Liver (tissue), 9 donors: ENCODE measurements around the gene KRTAP3-3. TPM values are rescaled to one million over a fixed set of nuclear protein-coding genes. Genes with fewer than 3 reads are reported as not detected.

ENCODE experiments used
- DNase-seq: peaks from one replicate; pipeline ENCODE4 v3.0.0-alpha.2; 2017; ENCODE audit warnings: low spot score
- H3K27ac ChIP-seq, 2 donors: one replicate each; pipeline ENCODE4 v1.7.0; 2013; ENCODE audit warnings: inconsistent platforms in 2 of 2, low read length in 2 of 2, control low read depth in 1 of 2, low read depth in 1 of 2, mild to moderate bottlenecking in 1 of 2
- H3K27me3 ChIP-seq, 4 donors: one replicate each; pipeline versions ENCODE4 v1.6.1 to v1.7.0; 2013; ENCODE audit warnings: low read length in 3 of 4, inconsistent platforms in 1 of 4, mild to moderate bottlenecking in 1 of 4, moderate library complexity in 1 of 4; ENCODE audit not compliant: control insufficient read depth in 4 of 4, insufficient read depth in 4 of 4
- H3K36me3 ChIP-seq, 4 donors: one replicate each; pipeline versions ENCODE4 v1.6.1 to v1.7.0; 2013; ENCODE audit warnings: low read length in 3 of 4, mild to moderate bottlenecking in 3 of 4, low read depth in 1 of 4, moderate library complexity in 1 of 4; ENCODE audit not compliant: control insufficient read depth in 4 of 4, insufficient read depth in 3 of 4
- H3K4me1 ChIP-seq, 4 donors: one replicate each; pipeline versions ENCODE4 v1.6.1 to v1.7.0; 2013; ENCODE audit warnings: low read length in 3 of 4, mild to moderate bottlenecking in 3 of 4, moderate library complexity in 1 of 4; ENCODE audit not compliant: control insufficient read depth in 4 of 4, insufficient read depth in 4 of 4
- H3K4me3 ChIP-seq, 3 donors: one replicate each; pipeline versions ENCODE4 v1.6.1 to v1.7.0; 2013; ENCODE audit warnings: low read length in 3 of 3, control low read depth in 1 of 3, low read depth in 1 of 3, mild to moderate bottlenecking in 1 of 3
- H3K9ac ChIP-seq, 2 donors: one replicate each; pipeline ENCODE4 v1.7.0; 2013; ENCODE audit warnings: low read length in 2 of 2, mild to moderate bottlenecking in 2 of 2, moderate library complexity in 2 of 2, control low read depth in 1 of 2, low read depth in 1 of 2
- H3K9me3 ChIP-seq, 4 donors: one replicate each; pipeline versions ENCODE4 v1.6.1 to v1.7.0; 2013; ENCODE audit warnings: low read length in 3 of 4; ENCODE audit not compliant: control insufficient read depth in 4 of 4
- ATF3 ChIP-seq: IDR thresholded peaks from 2 replicates; pipeline ENCODE4 v1.6.1; 2016; ENCODE audit warnings: antibody characterized with exemption
- CTCF ChIP-seq: fragments of 150-350 bp; IDR thresholded peaks from 2 replicates; pipeline ENCODE4 v1.5.1; 2017; ENCODE audit warnings: improper control_type of control experiment, low read depth, low read length; ENCODE audit not compliant: missing input control
- EGR1 ChIP-seq, 2 donors: IDR thresholded peaks; 2 replicates each; pipeline ENCODE4 v1.6.1; 2016 to 2018; ENCODE audit warnings: antibody characterized with exemption in 2 of 2, low read depth in 2 of 2
- FOXA1 ChIP-seq: IDR thresholded peaks from 2 replicates; pipeline ENCODE4 v1.6.1; 2016; ENCODE audit warnings: antibody characterized with exemption
- FOXA2 ChIP-seq: IDR thresholded peaks from 2 replicates; pipeline ENCODE4 v1.6.1; 2016; ENCODE audit warnings: antibody characterized with exemption
- GABPA ChIP-seq, 2 donors: IDR thresholded peaks in 1 of 2; conservative IDR thresholded peaks in 1 of 2; 2 replicates each; pipeline ENCODE4 v1.6.1; 2016; ENCODE audit warnings: antibody characterized with exemption in 2 of 2, mild to moderate bottlenecking in 1 of 2, moderate library complexity in 1 of 2
- HNF4A ChIP-seq, 2 donors: conservative IDR thresholded peaks; 2 replicates each; pipeline ENCODE4 v1.6.1; 2016; ENCODE audit warnings: antibody characterized with exemption in 2 of 2, mild to moderate bottlenecking in 2 of 2
- HNF4G ChIP-seq: IDR thresholded peaks from 2 replicates; pipeline ENCODE4 v1.6.1; 2016; ENCODE audit warnings: antibody characterized with exemption
- MAX ChIP-seq: IDR thresholded peaks from 2 replicates; pipeline ENCODE4 v1.6.1; 2016; ENCODE audit warnings: antibody characterized with exemption
- NR2F2 ChIP-seq: IDR thresholded peaks from 2 replicates; pipeline ENCODE4 v1.6.1; 2016; ENCODE audit warnings: antibody characterized with exemption
- RAD21 ChIP-seq, 2 donors: IDR thresholded peaks; 2 replicates each; pipeline ENCODE4 v1.6.1; 2016; ENCODE audit warnings: antibody characterized with exemption in 2 of 2, mild to moderate bottlenecking in 2 of 2
- REST ChIP-seq: IDR thresholded peaks from 2 replicates; pipeline ENCODE4 v1.6.1; 2016; ENCODE audit warnings: antibody characterized with exemption, mild to moderate bottlenecking
- RXRA ChIP-seq, 2 donors: IDR thresholded peaks; 2 replicates each; pipeline ENCODE4 v1.6.1; 2017 to 2018; ENCODE audit warnings: antibody characterized with exemption in 2 of 2, mild to moderate bottlenecking in 1 of 2
- SP1 ChIP-seq: IDR thresholded peaks from 2 replicates; pipeline ENCODE4 v1.6.1; 2018; ENCODE audit warnings: antibody characterized with exemption, mild to moderate bottlenecking
- TAF1 ChIP-seq: conservative IDR thresholded peaks from 2 replicates; pipeline ENCODE4 v1.6.1; 2016; ENCODE audit warnings: antibody characterized with exemption, mild to moderate bottlenecking
- YY1 ChIP-seq: IDR thresholded peaks from 2 replicates; pipeline ENCODE4 v1.6.1; 2016; ENCODE audit warnings: antibody characterized with exemption, mild to moderate bottlenecking
- ZBTB33 ChIP-seq: IDR thresholded peaks from 2 replicates; pipeline ENCODE4 v1.6.1; 2016; ENCODE audit warnings: antibody characterized with exemption
- WGBS: extraction: QIAGEN DNeasy Blood & Tissue Kit; methylation state at CpG from one replicate; pipeline ENCODE4 v1.1.7; 2013; 5-methylcytosine and 5-hydroxymethylcytosine counted together
- polyA plus RNA-seq, 2 donors: library from polyadenylated mRNA; stranded (reverse) in 1 of 2; unstranded in 1 of 2; fragments of 200-250 nt in 1 of 2; fragments of >200 nt in 1 of 2; fragmentation: Nextera tagmentation in 1 of 2; extraction: Ambion mirVana in 1 of 2; gene quantifications; one replicate each; pipeline versions ENCODE4 v1.2.1 to v1.2.3, GENCODE V29; 2013 to 2015
- total RNA-seq, 2 donors: library from RNA; depleted of rRNA; stranded (reverse); fragments of >200 nt; gene quantifications; one replicate each; pipeline ENCODE4 v1.2.3, GENCODE V29; 2014
- donor health status: healthy.
- donor health status: healthy.
- donor health status: healthy.
- donor health status: healthy.
- donor health status: healthy.

KRTAP3-3 gene
- total and polyA plus RNA-seq, 4 donors: not detected

GRCh38 chr17:40963838-40964237 lies 30.1 kb downstream of the KRTAP3-3 start:
- WGBS: 33% methylated on average over 1 of the region's 1 CpG
- no peaks in the 10 kb centered on the region for H3K36me3 ChIP-seq
- no peaks in the 10 kb centered on the region for H3K9me3 ChIP-seq
- H3K4me3 ChIP-seq: no peak overlapping the region
- TF ChIP-seq HNF4G (no peak), CTCF (peak; percentile 47), YY1 (no peak), RAD21 (IDR thresholded peaks at IDR 0.05) (peak; percentile 32 to 51)
- no peaks in the 10 kb centered on the region for H3K27me3 ChIP-seq
- no peak for DNase-seq
- H3K9ac ChIP-seq: no peak overlapping the region
- no peaks in the 10 kb centered on the region for H3K4me1 ChIP-seq
- H3K27ac ChIP-seq: no peak overlapping the region

GRCh38 chr17:40962059-40962561 lies 31.9 kb downstream of the KRTAP3-3 start:
- Histone ChIP-seq H3K9ac (no peak overlapping the region), H3K27me3 (no peaks in the 10 kb centered on the region), H3K9me3 (no peaks in the 10 kb centered on the region), H3K4me1 (no peaks in the 10 kb centered on the region), H3K4me3 (no peak overlapping the region), H3K36me3 (no peaks in the 10 kb centered on the region), H3K27ac (no peak overlapping the region)
- no peak for TF ChIP-seq ATF3
- TF ChIP-seq RXRA (IDR thresholded peaks at IDR 0.05): no peak
- TF ChIP-seq NR2F2: no peak
- no peak for TF ChIP-seq HNF4G
- no peak for TF ChIP-seq RAD21 (IDR thresholded peaks at IDR 0.05)
- TF ChIP-seq GABPA (IDR thresholded peaks at IDR 0.05 in 1 of 2, conservative IDR thresholded peaks at IDR 0.05 in 1 of 2): no peak
- DNase-seq: no peak
- 88% methylated on average over 4 of the region's 4 CpGs for WGBS

- no peaks in the 10 kb centered on the region for H3K27me3 ChIP-seq
- H3K27ac ChIP-seq: no peak overlapping the region
- no peaks in the 10 kb centered on the region for H3K9me3 ChIP-seq
- 75% methylated on average over 1 of the region's 1 CpG for WGBS
- no peak overlapping the region for H3K9ac ChIP-seq
- no peak overlapping the region for H3K4me3 ChIP-seq
- H3K36me3 ChIP-seq: no peaks in the 10 kb centered on the region
- no peaks in the 10 kb centered on the region for H3K4me1 ChIP-seq
- DNase-seq: no peak
- no peak for TF ChIP-seq EGR1 (IDR thresholded peaks at IDR 0.05; ENCODE audit: low read depth in 2 of 2)
- TF ChIP-seq ZBTB33: no peak
- no peak for TF ChIP-seq NR2F2
- TF ChIP-seq FOXA1: no peak
- no peak for TF ChIP-seq FOXA2
- no peak for TF ChIP-seq MAX
- TF ChIP-seq REST: no peak
- TF ChIP-seq SP1: no peak
- TF ChIP-seq CTCF: no peak
- no peak for TF ChIP-seq HNF4A (conservative IDR thresholded peaks at IDR 0.05)
- no peak for TF ChIP-seq RAD21 (IDR thresholded peaks at IDR 0.05)
- TF ChIP-seq ATF3: no peak
- no peak for TF ChIP-seq TAF1
- no peak for TF ChIP-seq YY1
- no peak for TF ChIP-seq GABPA (IDR thresholded peaks at IDR 0.05 in 1 of 2, conservative IDR thresholded peaks at IDR 0.05 in 1 of 2)
- no peak for TF ChIP-seq HNF4G
- no peak for TF ChIP-seq RXRA (IDR thresholded peaks at IDR 0.05)
Measured at GRCh38 chr17:40961591-40961990, 32.4 kb downstream of the KRTAP3-3 start.
